ENCODE data around the gene MME. TPM values are rescaled to one million over a fixed set of nuclear protein-coding genes. Genes with fewer than 3 reads are reported as not detected.

MME gene
- total and polyA plus RNA-seq, 2 of the 4 experiments (the other 2 are of a cell fraction), result 11.7 to 22.8 TPM

DNA sequence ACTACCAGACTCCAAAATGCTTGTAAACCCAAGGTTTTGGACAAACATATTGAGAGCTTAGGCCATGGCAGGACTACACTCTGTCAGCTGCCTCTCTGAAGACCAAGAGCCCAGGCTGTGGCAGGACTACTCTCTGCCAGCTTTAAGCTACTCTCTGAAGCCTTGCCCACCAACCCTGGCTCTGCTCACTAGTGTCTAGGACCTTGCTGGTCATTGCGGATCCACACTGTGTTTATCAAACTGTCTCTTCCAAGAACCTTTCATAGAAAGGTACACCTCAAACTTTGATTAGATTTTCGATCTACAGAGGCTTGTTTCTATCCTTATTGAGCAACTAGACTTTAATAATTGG is 41.9 kb upstream of the MME start:
- ATAC-seq (ENCODE audit: low read depth) (no peak), DNase-seq (no peak)
- dilution Hi-C loops (cut with HindIII; ENCODE audit: low sequenced_read_pairs, unreplicated experiment) (no loop called here), intact Hi-C loops (cut with micrococcal nuclease) (no loop called here), in situ Hi-C loops (cut with MboI; ENCODE audit: low sequenced_read_pairs) (no loop called here)
- Histone ChIP-seq H2BK20ac (ENCODE audit: low read depth, low read length) (no peak overlapping the region), H3K56ac (ENCODE audit: extremely low read depth, insufficient read depth, low read length) (no peak overlapping the region), H3K4me1 (ENCODE audit: control insufficient read depth, insufficient read depth, low read length) (no peaks in the 10 kb centered on the region), H4K91ac (ENCODE audit: insufficient read depth, low read depth, low read length) (no peak overlapping the region), H3K9me1 (ENCODE audit: insufficient read depth, low read length) (no peaks in the 10 kb centered on the region), H3K4me2 (ENCODE audit: low read depth, low read length) (no peak overlapping the region), H2AFZ (replicated peaks; ENCODE audit: low read length, poor library complexity) (no peak overlapping the region), H3K9me3 (ENCODE audit: control insufficient read depth, insufficient read depth, low read length) (no peaks in the 10 kb centered on the region), H4K5ac (ENCODE audit: low read depth, low read length) (no peak overlapping the region), H3K18ac (ENCODE audit: low read depth, low read length) (no peak overlapping the region), H3K4ac (ENCODE audit: low read depth, low read length) (no peak overlapping the region), H3K27me3 (ENCODE audit: control insufficient read depth, insufficient read depth, low read length) (no peaks in the 10 kb centered on the region), H2AK5ac (ENCODE audit: low read depth, low read length) (no peak overlapping the region), H3K36me3 (ENCODE audit: control insufficient read depth, insufficient read depth, low read length) (no peaks in the 10 kb centered on the region), H3K9ac (ENCODE audit: low read depth, low read length) (no peak overlapping the region), H4K20me1 (ENCODE audit: insufficient read depth, low read length) (no peaks in the 10 kb centered on the region), H2BK5ac (ENCODE audit: low read depth, low read length, poor library complexity, severe bottlenecking) (no peak overlapping the region), H3K4me3 (ENCODE audit: insufficient read depth, low read depth, low read length) (no peak overlapping the region), H3K23ac (ENCODE audit: low read depth, low read length) (no peak overlapping the region), H3K27ac (ENCODE audit: insufficient read depth, low read length) (no peak overlapping the region), H3K79me1 (ENCODE audit: low read depth in 1 of 2, low read length in 2 of 2) (no peaks in the 10 kb centered on the region), H2BK120ac (ENCODE audit: low read depth, low read length) (no peak overlapping the region), H2BK15ac (ENCODE audit: low read depth, low read length) (no peak overlapping the region), H4K8ac (ENCODE audit: low read depth in 2 of 2, low read length in 2 of 2) (no peak overlapping the region), H3K14ac (replicated peaks; ENCODE audit: low read depth, low read length) (no peak overlapping the region), H2AK9ac (replicated peaks; ENCODE audit: low read depth, low read length, poor library complexity) (no peak overlapping the region)
- ChIA-PET POLR2A (ENCODE audit: unreplicated experiment) (no interaction called here), CTCF (no interaction called here)
- 100% methylated on average over 1 of the region's 2 CpGs; no CpG with 5 or more reads in 1 of the 2 experiments for WGBS, 2 experiments (ENCODE audit: extremely low coverage in 2 of 2, insufficient read length in 1 of 2)
- TF ChIP-seq CHD1 (IDR thresholded peaks at IDR 0.05; ENCODE audit: low read depth, low read length) (no peak), MAFK (IDR thresholded peaks at IDR 0.05; ENCODE audit: low read depth, low read length) (no peak), RFX5 (IDR thresholded peaks at IDR 0.05; ENCODE audit: low read depth, low read length) (no peak), POLR2A (IDR thresholded peaks at IDR 0.05; ENCODE audit: low read depth, low read length) (no peak), SMC3 (IDR thresholded peaks at IDR 0.05; ENCODE audit: low read depth, low read length) (no peak), NFE2L2 (IDR thresholded peaks at IDR 0.05; ENCODE audit: low read depth, low read length) (no peak), USF2 (IDR thresholded peaks at IDR 0.05; ENCODE audit: low read depth, low read length) (no peak)
- no TSS peak for BruUV-seq (replicated peaks)
